ELF-1 (cell line): Measurements from ENCODE around the gene NPLOC4.
A peak's percentile ranks its signal among the peaks of the same experiment; 100 is the strongest.
"Not testable (repeated sequence)": the region's sequence is repeated elsewhere in the genome, so short reads cannot be mapped to it uniquely, and the experiment has no call there.

Experiments used
- DNase-seq: peaks from one replicate; pipeline ENCODE4 v3.0.0-alpha.2; 2016; ENCODE audit warnings: low read depth, low spot score

NPLOC4 gene

GRCh38 chr17:81635973-81636504 is 873 bp downstream of the NPLOC4 start:
- no peak for DNase-seq

DNA sequence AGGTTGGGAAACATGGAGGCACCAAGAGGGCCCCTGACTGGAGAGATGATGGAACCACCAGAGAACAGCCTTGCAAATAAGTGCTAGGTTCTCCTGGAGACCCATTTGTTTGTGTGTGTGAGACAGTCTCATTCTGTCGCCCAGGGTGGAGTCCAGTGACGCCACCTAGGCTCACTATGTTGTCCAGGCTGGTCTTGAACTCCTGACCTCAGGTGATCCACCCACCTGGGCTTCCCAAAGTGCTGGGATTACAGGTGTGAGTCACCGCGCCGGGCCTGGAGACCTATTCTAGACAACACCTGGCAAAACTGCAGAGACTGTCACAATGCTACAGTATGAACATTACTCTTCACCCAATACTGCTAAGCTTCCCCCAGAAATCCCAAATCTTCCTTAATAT is 1.5 kb downstream of the NPLOC4 start:
- no peak for DNase-seq

DNA sequence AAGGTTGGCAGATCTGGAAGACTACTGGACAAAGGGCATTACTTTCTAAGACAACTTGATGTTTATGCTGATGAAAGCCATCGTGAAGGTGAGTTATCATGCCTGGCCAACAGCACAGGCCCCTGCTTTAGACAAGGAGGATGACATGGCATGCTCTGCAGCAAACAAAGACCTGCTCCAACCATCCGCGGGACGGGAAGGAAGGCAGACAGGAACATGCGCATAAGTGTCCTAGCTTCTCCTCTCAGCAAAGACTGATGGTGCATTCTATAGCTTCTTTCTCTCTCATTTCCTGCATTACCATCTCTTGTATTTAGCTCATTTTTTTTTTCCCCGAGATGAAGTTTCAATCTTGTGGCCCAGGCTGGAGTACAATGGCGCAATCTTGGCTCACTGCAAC is 5.4 kb downstream of the NPLOC4 start:
- no peak for DNase-seq

DNA sequence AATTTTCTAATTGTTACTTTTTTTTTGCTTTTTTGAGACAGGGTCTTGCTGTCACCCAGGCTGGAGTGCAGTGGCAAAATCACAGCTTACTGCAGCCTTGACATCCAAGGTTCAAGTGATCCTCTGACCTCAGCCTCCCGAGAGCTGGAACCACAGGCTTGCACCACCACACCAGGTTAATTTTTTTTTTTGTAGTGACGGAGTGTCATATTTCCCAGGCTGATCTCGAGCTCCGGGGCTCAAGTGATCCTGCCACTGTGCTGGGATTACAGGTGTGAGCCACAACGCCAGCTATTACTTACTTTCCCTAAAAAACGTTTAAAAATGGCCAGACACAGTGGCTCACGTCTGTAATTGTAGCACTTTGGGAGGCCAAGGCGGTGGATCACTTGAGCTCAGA is 6.6 kb downstream of the NPLOC4 start:
- no peak for DNase-seq

DNA sequence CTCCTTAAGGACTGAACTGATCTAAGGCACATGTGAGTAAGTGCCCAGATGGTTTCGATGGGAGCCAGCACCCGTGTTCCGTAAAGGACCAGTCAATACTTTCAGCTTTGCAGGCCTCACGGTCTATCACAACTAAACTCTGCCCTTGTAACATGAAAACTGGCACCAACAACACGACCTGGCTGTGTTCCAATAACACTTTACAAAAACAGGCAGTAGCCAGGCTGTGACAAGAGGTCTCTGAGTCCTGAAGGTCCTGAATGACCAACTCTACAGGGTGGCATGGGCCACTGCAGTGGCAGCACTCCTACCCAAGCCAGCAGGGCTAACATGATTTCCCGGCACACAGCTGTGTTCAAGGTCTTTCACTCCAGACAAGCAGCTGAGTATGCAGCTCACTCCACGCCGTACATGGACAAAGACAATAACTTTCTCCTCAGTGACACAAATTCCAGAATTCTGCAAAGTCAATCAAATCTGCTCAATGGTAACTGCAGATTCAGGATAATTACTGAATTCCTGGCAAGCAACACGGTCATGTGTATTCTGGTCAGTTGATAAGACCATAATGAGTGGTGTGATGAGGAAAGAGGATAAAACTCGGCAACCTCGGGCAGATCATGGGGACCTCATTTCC is 15.3 kb downstream of the NPLOC4 start:
- no peak for DNase-seq

- DNase-seq, result not testable (repeated sequence)
These were observed 18.6 kb downstream of the NPLOC4 start for GRCh38 chr17:81618307-81618706.

DNA sequence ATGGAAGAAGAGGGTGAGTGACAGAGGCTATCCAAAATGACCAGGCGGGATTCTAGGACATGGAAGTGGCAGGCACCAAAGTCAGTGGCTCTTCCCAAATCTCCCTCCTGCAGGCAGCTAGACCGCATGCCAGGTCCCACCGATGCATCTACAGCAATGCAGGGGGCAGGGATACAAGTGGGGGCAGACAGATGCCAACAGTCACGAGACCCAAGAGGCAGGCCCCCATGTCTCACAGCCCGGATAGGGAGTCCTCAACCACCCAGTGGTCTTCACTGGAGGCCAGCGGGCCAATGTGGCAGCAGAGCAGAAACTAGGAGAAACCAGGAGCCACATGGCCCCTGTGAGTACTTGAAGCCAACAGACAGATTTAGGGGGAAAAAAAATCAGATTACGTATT is 20.0 kb downstream of the NPLOC4 start:
- DNase-seq, result no peak

- DNase-seq, result no peak
These were observed 21.4 kb downstream of the NPLOC4 start for GRCh38 chr17:81615401-81615930.

GRCh38 chr17:81612172-81612970 is 24.5 kb downstream of the NPLOC4 start:
- no peak for DNase-seq

DNA sequence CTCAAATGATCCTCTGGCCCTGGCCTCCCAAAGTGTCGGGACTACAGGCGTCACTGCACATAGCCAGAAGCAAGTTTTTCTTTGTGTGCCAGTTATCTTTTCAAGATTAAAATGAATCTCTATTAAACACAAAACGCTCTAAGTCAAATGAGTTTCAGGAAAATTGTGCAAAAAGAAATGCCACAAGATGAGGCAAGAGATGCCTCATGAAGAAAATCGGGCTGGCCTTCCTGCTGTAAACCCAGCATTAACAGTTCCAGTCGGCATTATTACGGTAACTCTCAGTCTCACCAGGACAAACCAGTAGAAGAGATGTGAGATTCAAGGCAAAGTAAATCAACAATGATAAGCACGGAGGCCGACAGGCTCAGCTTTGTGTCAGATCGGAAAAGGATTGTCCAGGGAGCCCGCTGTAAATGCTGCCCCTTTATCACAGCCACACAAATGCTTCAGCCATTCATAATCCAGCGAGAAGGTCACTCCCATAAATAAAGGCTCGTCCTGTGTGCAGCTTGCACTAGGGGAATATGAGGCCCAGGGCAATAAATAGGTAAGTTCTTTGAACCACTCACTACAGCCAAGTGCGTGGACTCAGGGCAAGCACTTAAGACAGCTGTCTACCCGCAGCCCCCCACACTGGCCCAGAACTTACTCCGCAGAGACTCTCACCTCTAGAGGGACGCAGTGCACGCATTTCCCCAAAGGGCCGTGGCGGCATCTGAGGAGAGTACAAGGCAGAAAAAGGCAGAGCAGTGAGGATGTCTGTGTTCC is 27.2 kb downstream of the NPLOC4 start:
- no peak for DNase-seq

DNA sequence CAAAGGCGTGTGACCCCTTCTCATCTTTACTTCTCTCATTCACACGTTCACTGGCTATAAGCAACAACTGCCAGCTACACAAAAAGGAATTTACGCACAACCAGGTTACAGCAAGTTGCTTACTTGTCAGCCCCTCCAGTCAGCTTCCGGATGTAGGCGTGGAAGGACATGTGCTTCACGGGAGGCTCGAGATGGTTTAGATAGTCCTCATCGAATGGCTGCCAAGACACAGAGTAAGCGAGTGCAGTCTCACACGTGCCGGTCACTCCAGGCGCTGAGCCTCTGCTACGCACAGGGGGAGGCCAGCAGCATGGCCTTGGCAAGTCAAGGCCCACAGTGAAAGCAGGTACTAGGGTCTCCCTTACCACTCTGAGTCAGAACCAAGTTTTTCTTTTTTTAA is 28.3 kb downstream of the NPLOC4 start:
- no peak for DNase-seq

DNA sequence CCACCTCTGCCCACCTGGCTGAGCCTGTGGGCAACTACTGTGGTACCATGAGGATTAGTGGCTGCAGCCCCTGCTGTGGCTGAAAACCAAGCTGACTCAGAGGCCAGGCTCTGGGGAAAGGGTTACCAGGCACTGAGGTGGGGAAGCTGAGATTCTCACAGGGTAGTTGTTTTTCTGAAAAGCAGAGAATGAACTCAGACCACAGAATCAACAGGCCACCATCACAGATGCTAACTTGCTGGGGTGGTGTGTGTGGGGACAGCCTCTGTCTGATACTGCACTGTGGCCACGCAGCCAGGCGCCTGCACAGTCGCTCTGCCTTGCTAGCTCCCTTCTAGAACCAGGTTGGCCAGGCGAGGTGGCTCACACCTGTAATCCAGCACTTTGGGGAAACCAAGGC is 28.8 kb downstream of the NPLOC4 start:
- DNase-seq, result no peak

GRCh38 chr17:81607431-81607830 is 29.5 kb downstream of the NPLOC4 start:
- no peak for DNase-seq

DNA sequence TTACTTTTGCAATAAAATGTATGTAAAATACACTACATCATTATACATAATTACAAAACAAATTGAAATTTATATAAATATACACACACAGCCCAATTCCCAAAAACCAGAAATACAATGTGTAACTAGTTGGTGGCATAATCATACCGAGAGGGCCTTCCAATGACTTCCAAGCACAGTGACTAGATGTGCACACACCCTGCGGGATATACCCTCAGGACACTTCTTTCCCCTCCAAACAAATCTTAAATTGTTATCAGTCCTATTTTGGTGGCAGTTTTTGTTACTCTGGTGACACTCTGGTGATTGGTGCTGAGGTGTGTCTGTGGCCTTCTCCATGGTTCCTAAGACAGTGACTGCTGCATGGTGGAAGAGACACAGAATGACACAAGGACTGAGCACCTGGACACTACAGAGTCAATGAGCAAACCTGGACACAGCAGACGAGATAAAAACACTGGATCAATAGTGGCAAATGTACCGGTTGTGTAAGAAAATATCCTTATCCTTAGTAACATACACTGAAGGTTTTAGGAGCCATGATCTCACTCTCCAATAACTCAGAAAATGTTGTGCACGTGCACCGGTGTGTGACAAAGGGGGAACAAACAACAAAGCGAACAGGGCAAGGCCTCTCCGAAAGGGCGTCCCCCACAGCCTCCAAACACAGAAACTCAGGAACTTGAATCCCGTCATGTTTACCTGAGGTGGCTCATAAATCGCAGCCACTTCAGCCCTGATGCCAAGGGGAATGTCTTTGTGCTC is 32.9 kb downstream of the NPLOC4 start:
- no peak for DNase-seq

GRCh38 chr17:81601525-81602120 is 35.3 kb downstream of the NPLOC4 start:
- DNase-seq, result peak; percentile 56

GRCh38 chr17:81599719-81600486 is 37.0 kb downstream of the NPLOC4 start:
- DNase-seq, result no peak

GRCh38 chr17:81593105-81593871 is 43.6 kb downstream of the NPLOC4 start:
- no peak for DNase-seq

GRCh38 chr17:81591971-81592370 is 44.9 kb downstream of the NPLOC4 start:
- no peak for DNase-seq

DNA sequence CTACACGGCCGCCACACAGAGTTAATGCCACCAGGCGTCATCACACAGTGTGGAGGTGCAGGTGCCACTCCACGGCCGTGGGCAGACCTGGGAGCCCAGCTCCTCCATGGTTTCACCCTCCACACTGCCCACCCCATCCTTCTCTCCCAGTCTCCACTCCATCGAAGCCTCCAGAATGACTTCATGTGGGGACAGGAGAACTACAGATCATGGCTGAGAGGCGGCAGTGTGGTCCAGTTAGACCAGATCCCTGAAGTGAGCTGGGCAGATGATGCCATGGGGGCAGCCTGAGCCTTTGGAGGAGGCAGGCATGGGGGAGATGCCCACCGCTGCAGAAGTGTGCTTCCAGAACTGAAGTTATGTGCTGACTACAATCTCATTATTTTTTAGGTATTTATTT is 46.8 kb downstream of the NPLOC4 start:
- DNase-seq, result no peak
